IMR-90 (cell line): ENCODE results near the gene C1QTNF1. TPM values are rescaled to one million over a fixed set of nuclear protein-coding genes. Genes with fewer than 3 reads are reported as not detected.

Experiments
- ATAC-seq: fragments of 200-7000 bp; cut with Tn5 transposase; 2 replicates; pipeline ENCODE4 v1.9.1; 2020; ENCODE audit warnings: low read depth, mild to moderate bottlenecking, moderate library complexity
- BruUV-seq: library from RNA; stranded (reverse); fragments of 400-500 nt; replicated peaks from 2 replicates; lab custom pipeline; 2021; lab: Mats Ljungman, UMichigan
- CTCF ChIA-PET: fragments of 300-600 bp; formaldehyde crosslinking; extraction: SDS; loops from one replicate; lab custom pipeline; 2021; ENCODE audit warnings: antibody characterized with exemption; lab: Yijun Ruan, JAX
- POLR2A ChIA-PET: fragments of 300-600 bp; sonication (Branson Sonifier 250); formaldehyde crosslinking; loops from one replicate; lab custom pipeline; 2022; ENCODE audit warnings: antibody characterized with exemption; ENCODE audit not compliant: unreplicated experiment; lab: Charles Lee
- DNase-seq: peaks from one replicate; pipeline ENCODE4 v3.0.0; 2013
- H2AFZ ChIP-seq: replicated peaks from 2 replicates; pipeline ENCODE3; 2013; ENCODE audit warnings: low read length, mild to moderate bottlenecking; ENCODE audit not compliant: poor library complexity
- H2AK5ac ChIP-seq: 2 replicates; pipeline ENCODE4 v1.6.1; 2013; ENCODE audit warnings: low read depth, low read length, inconsistent platforms
- H2AK9ac ChIP-seq: replicated peaks from 2 replicates; pipeline ENCODE3; 2013; ENCODE audit warnings: mild to moderate bottlenecking, low read depth, low read length, moderate library complexity; ENCODE audit not compliant: poor library complexity
- H2BK120ac ChIP-seq: 2 replicates; pipeline ENCODE4 v1.6.1; 2013; ENCODE audit warnings: low read depth, low read length, inconsistent platforms
- H2BK15ac ChIP-seq: 3 replicates; pipeline ENCODE4 v1.6.1; 2013; ENCODE audit warnings: low read depth, low read length, inconsistent platforms
- H2BK20ac ChIP-seq: 2 replicates; pipeline ENCODE4 v1.6.1; 2013; ENCODE audit warnings: low read depth, mild to moderate bottlenecking, inconsistent platforms, low read length, moderate library complexity
- H2BK5ac ChIP-seq: 2 replicates; pipeline ENCODE4 v1.6.1; 2013; ENCODE audit warnings: mild to moderate bottlenecking, low read depth, low read length, inconsistent platforms; ENCODE audit not compliant: poor library complexity, severe bottlenecking
- H3K14ac ChIP-seq: replicated peaks from 2 replicates; pipeline ENCODE4 v1.6.1; 2013; ENCODE audit warnings: low read depth, low read length, inconsistent platforms
- H3K18ac ChIP-seq: 2 replicates; pipeline ENCODE4 v1.6.1; 2013; ENCODE audit warnings: low read depth, low read length, control low read depth
- H3K23ac ChIP-seq: 2 replicates; pipeline ENCODE4 v1.6.1; 2013; ENCODE audit warnings: low read depth, low read length, inconsistent platforms
- H3K27ac ChIP-seq: 2 replicates; pipeline ENCODE4 v1.5.1; 2013; ENCODE audit warnings: mild to moderate bottlenecking, control low read depth, low read length; ENCODE audit not compliant: insufficient read depth
- H3K27me3 ChIP-seq: 2 replicates; pipeline ENCODE4 v1.6.1; 2013; ENCODE audit warnings: low read length; ENCODE audit not compliant: control insufficient read depth, insufficient read depth
- H3K36me3 ChIP-seq: 2 replicates; pipeline ENCODE4 v1.6.1; 2013; ENCODE audit warnings: low read length, mixed read lengths; ENCODE audit not compliant: control insufficient read depth, insufficient read depth
- H3K4ac ChIP-seq: 2 replicates; pipeline ENCODE4 v1.6.1; 2013; ENCODE audit warnings: low read depth, low read length, inconsistent platforms
- H3K4me1 ChIP-seq: 2 replicates; pipeline ENCODE4 v1.6.1; 2013; ENCODE audit warnings: low read length, mixed read lengths; ENCODE audit not compliant: control insufficient read depth, insufficient read depth
- H3K4me2 ChIP-seq: 2 replicates; pipeline ENCODE4 v1.6.1; 2013; ENCODE audit warnings: low read depth, mild to moderate bottlenecking, control low read depth, low read length, moderate library complexity
- H3K4me3 ChIP-seq: 2 replicates; pipeline ENCODE4 v1.5.1; 2013; ENCODE audit warnings: low read depth, mild to moderate bottlenecking, control low read depth, low read length, moderate library complexity; ENCODE audit not compliant: insufficient read depth
- H3K56ac ChIP-seq: 2 replicates; pipeline ENCODE4 v1.6.1; 2013; ENCODE audit warnings: low read length, inconsistent platforms; ENCODE audit not compliant: insufficient read depth; ENCODE audit errors: extremely low read depth
- H3K79me1 ChIP-seq, 2 experiments: 2 replicates each; pipeline ENCODE4 v1.6.1; 2013; ENCODE audit warnings: low read length in 2 of 2, inconsistent platforms in 1 of 2, low read depth in 1 of 2
- H3K9ac ChIP-seq: 2 replicates; pipeline ENCODE4 v1.6.1; 2013; ENCODE audit warnings: low read depth, low read length, control low read depth
- H3K9me1 ChIP-seq: 2 replicates; pipeline ENCODE4 v1.6.1; 2013; ENCODE audit warnings: low read length, inconsistent platforms; ENCODE audit not compliant: insufficient read depth
- H3K9me3 ChIP-seq: 2 replicates; pipeline ENCODE4 v1.6.1; 2013; ENCODE audit warnings: low read length; ENCODE audit not compliant: control insufficient read depth, insufficient read depth
- H4K20me1 ChIP-seq: 2 replicates; pipeline ENCODE4 v1.6.1; 2013; ENCODE audit warnings: low read length, inconsistent platforms; ENCODE audit not compliant: insufficient read depth
- H4K5ac ChIP-seq: 2 replicates; pipeline ENCODE4 v1.6.1; 2013; ENCODE audit warnings: mild to moderate bottlenecking, low read depth, low read length, control low read depth
- H4K8ac ChIP-seq, 2 experiments: 2 replicates each; pipeline ENCODE4 v1.6.1; 2013; ENCODE audit warnings: low read depth in 2 of 2, low read length in 2 of 2, control low read depth in 1 of 2, inconsistent platforms in 1 of 2
- H4K91ac ChIP-seq: 2 replicates; pipeline ENCODE4 v1.6.1; 2013; ENCODE audit warnings: low read depth, low read length, inconsistent platforms; ENCODE audit not compliant: insufficient read depth
- ELK1 ChIP-seq: fragments of 150-350 bp; IDR thresholded peaks from 2 replicates; pipeline ENCODE4 v1.6.1; 2016; ENCODE audit warnings: low read depth, mild to moderate bottlenecking, low read length, moderate library complexity, borderline replicate concordance
- WGBS, 2 experiments: methylation state at CpG; one replicate each; pipeline versions ENCODE4 v1.1.5 to v1.1.7; 2013; ENCODE audit warnings: missing lambda C conversion rate in 2 of 2; ENCODE audit not compliant: insufficient read length in 1 of 2; ENCODE audit errors: extremely low coverage in 2 of 2; 5-methylcytosine and 5-hydroxymethylcytosine counted together
- dilution Hi-C: fragments of 300-500 bp; cut with HindIII; formaldehyde crosslinking; loops from one replicate; pipeline ENCODE4 v1.14.3; 2018; ENCODE audit warnings: low sequenced_read_pairs; ENCODE audit not compliant: unreplicated experiment
- in situ Hi-C: fragments of 300-500 bp; cut with MboI; formaldehyde crosslinking; loops from 3 replicates; pipeline ENCODE4 v1.14.3; 2019; ENCODE audit warnings: low sequenced_read_pairs, inconsistent platforms, mixed read lengths
- intact Hi-C: fragments of 100-400 bp; cut with micrococcal nuclease; formaldehyde crosslinking; loops from 2 replicates; pipeline ENCODE4 v1.10.0; 2022
- polyA plus RNA-seq, 3 experiments: library from polyadenylated mRNA; depleted of rRNA; stranded (reverse); fragments of >200 nt; gene quantifications; 2 replicates each; pipeline ENCODE4 v1.2.3, GENCODE V29; 2012; ENCODE audit warnings: low replicate concordance in 1 of 3
- total RNA-seq: library from RNA; depleted of rRNA; stranded (reverse); fragments of >200 nt; gene quantifications from 2 replicates; pipeline ENCODE4 v1.2.3, GENCODE V29; 2012

C1QTNF1 gene
- total and polyA plus RNA-seq, 2 of the 4 experiments (the other 2 are of a cell fraction) = 3.4 to 8.4 TPM

GRCh38 chr17:79014158-79014758 is 9.7 kb upstream of the C1QTNF1 start:
- Histone ChIP-seq H2AK5ac (no peak overlapping the region), H3K9me1 (peaks cover 5% of the 10 kb centered on the region; the same call in 1 of the 2 replicates), H4K20me1 (no peaks in the 10 kb centered on the region), H2BK5ac (no peak overlapping the region), H4K8ac (no peak overlapping the region), H3K79me1 (peaks cover under 1 to 8% of the 10 kb centered on the region in 2 experiments; a peak in 3 of 4 replicates), H3K4me1 (peaks cover 5% of the 10 kb centered on the region), H3K9me3 (no peaks in the 10 kb centered on the region), H3K56ac (no peak overlapping the region), H3K14ac (no peak overlapping the region), H2BK20ac (no peak overlapping the region), H2AFZ (no peak overlapping the region), H3K27me3 (no peaks in the 10 kb centered on the region), H3K23ac (no peak overlapping the region), H4K5ac (no peak overlapping the region), H2AK9ac (no peak overlapping the region), H2BK15ac (no peak overlapping the region), H3K4me2 (no peak overlapping the region), H3K4ac (no peak overlapping the region), H3K27ac (no peak overlapping the region), H3K9ac (no peak overlapping the region), H3K36me3 (no peaks in the 10 kb centered on the region), H3K18ac (no peak overlapping the region), H4K91ac (no peak overlapping the region), H2BK120ac (no peak overlapping the region), H3K4me3 (no peak overlapping the region)
- dilution Hi-C loops (no loop called here), in situ Hi-C loops (loop anchor here (10.0 kb wide), 1 partner anchor 381 kb away; no protein-coding TSS in a partner anchor), intact Hi-C loops (no loop called here)
- TF ChIP-seq ELK1 = no peak
- WGBS, 2 experiments = no CpG with 5 or more reads among the region's 2 CpGs
- no peak for ATAC-seq
- ChIA-PET POLR2A (no interaction called here), CTCF (interaction anchor here (1.1 kb wide), 1 partner anchor 22 kb away, joined by 3 read pairs; no protein-coding TSS in a partner anchor)
- no TSS peak for BruUV-seq
- DNase-seq = no peak
